A673 (cell line): ENCODE results near the gene SMIM24.

Experiments used
- EZH2 ChIP-seq: fragments of 200-600 bp; sonication (generic); IDR thresholded peaks from 2 replicates; pipeline ENCODE4 v1.6.1; 2017; ENCODE audit warnings: borderline replicate concordance, low read depth, mild to moderate bottlenecking, mixed read lengths, antibody characterized with exemption, low read length; ENCODE audit not compliant: poor library complexity, severe bottlenecking
- TF ChIP-seq, protein P1 (sequence below): fragments of 300-800, 200-600 bp; sonication (generic); conservative IDR thresholded peaks from 2 replicates; pipeline ENCODE4 v1.5.1; 2017; ENCODE audit warnings: low read depth, mild to moderate bottlenecking, antibody characterized with exemption, low read length, moderate library complexity, mixed read lengths

DNA sequence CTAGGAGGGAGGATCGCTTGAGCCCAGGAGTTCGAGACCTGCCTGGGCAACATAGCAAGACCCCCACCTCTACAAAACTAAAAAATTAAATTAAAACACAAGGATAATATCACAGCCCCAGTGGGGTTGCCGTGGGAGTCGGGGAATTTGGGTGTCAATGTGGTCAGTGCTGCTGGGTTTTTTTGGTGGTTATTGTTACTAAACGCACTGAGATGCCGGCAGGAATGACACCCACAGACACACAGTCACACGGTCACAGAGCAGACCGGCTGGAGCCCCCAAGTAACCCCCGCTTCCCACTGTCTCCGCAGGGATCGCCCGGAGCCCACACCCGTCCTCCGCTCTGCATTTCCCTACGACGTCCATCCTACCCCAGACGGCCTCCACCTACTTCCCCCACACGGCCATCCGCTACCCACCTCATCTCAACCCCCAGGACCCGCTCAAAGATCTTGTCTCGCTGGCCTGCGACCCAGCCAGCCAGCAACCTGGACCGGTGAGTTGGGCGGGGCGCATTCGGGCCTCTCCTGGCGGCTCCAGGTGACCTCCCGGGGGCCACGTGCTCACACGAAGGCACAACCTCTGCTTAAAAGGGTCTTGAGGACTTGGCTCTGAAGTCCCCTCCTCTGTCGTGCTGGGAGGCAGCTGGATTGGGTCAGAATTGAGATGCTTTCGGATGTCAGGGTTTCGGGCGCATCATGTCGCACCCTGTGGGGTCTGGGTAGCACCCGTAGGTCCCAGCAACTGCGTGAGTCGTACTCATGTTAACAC, 28.0 kb downstream of the SMIM24 start:
- TF ChIP-seq, protein P1, sequence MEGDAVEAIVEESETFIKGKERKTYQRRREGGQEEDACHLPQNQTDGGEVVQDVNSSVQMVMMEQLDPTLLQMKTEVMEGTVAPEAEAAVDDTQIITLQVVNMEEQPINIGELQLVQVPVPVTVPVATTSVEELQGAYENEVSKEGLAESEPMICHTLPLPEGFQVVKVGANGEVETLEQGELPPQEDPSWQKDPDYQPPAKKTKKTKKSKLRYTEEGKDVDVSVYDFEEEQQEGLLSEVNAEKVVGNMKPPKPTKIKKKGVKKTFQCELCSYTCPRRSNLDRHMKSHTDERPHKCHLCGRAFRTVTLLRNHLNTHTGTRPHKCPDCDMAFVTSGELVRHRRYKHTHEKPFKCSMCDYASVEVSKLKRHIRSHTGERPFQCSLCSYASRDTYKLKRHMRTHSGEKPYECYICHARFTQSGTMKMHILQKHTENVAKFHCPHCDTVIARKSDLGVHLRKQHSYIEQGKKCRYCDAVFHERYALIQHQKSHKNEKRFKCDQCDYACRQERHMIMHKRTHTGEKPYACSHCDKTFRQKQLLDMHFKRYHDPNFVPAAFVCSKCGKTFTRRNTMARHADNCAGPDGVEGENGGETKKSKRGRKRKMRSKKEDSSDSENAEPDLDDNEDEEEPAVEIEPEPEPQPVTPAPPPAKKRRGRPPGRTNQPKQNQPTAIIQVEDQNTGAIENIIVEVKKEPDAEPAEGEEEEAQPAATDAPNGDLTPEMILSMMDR = no peak
- no peak for TF ChIP-seq EZH2
